ENCODE measurements around the gene CACNA1G.

Gene CACNA1G

DNA sequence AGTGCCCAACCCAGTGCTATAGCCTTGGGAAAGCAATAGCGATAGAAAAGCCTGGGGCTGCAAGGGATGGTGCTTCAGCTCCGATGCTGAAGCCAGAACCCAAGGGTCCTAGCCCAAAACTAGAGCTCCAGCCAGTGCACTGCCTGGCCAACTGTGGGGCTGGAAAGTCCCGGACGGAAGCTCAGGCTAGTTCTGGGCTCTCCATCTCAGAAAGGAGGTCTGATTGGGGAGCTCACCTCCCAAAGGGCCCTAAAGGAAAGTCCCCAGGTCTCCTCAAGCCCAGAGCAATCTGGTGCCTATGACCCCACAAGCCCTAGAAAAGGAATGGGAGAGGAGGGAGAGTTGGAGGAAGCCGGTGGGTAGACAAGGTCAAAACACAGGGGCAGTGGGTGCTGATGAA, 72.1 kb downstream of the CACNA1G start:
- no peak for TF ChIP-seq EZH2 (IDR thresholded peaks at IDR 0.05; ENCODE audit: borderline replicate concordance, low read length)
- TF ChIP-seq, protein P1, sequence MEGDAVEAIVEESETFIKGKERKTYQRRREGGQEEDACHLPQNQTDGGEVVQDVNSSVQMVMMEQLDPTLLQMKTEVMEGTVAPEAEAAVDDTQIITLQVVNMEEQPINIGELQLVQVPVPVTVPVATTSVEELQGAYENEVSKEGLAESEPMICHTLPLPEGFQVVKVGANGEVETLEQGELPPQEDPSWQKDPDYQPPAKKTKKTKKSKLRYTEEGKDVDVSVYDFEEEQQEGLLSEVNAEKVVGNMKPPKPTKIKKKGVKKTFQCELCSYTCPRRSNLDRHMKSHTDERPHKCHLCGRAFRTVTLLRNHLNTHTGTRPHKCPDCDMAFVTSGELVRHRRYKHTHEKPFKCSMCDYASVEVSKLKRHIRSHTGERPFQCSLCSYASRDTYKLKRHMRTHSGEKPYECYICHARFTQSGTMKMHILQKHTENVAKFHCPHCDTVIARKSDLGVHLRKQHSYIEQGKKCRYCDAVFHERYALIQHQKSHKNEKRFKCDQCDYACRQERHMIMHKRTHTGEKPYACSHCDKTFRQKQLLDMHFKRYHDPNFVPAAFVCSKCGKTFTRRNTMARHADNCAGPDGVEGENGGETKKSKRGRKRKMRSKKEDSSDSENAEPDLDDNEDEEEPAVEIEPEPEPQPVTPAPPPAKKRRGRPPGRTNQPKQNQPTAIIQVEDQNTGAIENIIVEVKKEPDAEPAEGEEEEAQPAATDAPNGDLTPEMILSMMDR (IDR thresholded peaks at IDR 0.05; ENCODE audit: low read length) = no peak
- no peak overlapping the region for H3K4me2 ChIP-seq (ENCODE audit: low read length)
- H2AFZ ChIP-seq (ENCODE audit: low read length) = no peak overlapping the region
- no peak overlapping the region for H3K9ac ChIP-seq (ENCODE audit: low read length)
- no peaks in the 10 kb centered on the region for H3K9me2 ChIP-seq (ENCODE audit: low read depth, low read length)
- no peaks in the 10 kb centered on the region for H4K20me1 ChIP-seq (ENCODE audit: insufficient read depth, low read length)
- H3K79me2 ChIP-seq (ENCODE audit: insufficient read depth, low read length) = no peaks in the 10 kb centered on the region
- H3K4me3 ChIP-seq (ENCODE audit: low read depth, low read length, poor library complexity, severe bottlenecking) = no peak overlapping the region
- peaks cover 5% of the 10 kb centered on the region for H3K4me1 ChIP-seq (ENCODE audit: insufficient read depth, low read length, severe bottlenecking)
- no peaks in the 10 kb centered on the region for H3K9me3 ChIP-seq (ENCODE audit: low read length)
- no peaks in the 10 kb centered on the region for H3K36me3 ChIP-seq (ENCODE audit: insufficient read depth, low read length)
- no peak overlapping the region for H3K27ac ChIP-seq (ENCODE audit: low read depth, low read length, poor library complexity, severe bottlenecking)
- no peaks in the 10 kb centered on the region for H3F3A ChIP-seq (ENCODE audit: insufficient read depth, low read length)
- 0 out of 2 replicates have a peak, but pooled peaks cover 16% of the 10 kb centered on the region for H3K27me3 ChIP-seq (ENCODE audit: insufficient read depth, low read length)

DNA sequence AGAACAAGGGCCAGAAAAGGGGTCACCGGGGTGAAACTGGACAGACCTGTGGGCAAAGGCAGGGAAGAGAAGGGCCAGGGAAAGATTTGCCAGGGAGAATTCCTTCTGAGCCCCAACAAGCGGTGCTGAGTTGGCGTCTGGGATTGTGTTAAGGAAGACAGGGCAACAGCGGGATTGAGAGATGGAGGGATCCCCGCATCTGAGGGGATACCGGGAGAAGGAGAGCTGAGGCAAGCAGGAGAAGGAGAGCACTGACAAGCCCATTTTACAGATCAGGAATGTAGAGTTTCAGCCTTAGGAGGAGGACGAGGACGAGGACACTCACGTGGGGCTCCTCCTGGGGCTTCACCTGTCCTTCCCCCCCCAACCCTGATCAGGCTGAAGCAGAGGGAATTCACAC, 73.2 kb downstream of the CACNA1G start:
- Histone ChIP-seq H3K4me1 (ENCODE audit: insufficient read depth, low read length, severe bottlenecking) (peaks cover 5% of the 10 kb centered on the region), H2AFZ (ENCODE audit: low read length) (no peak overlapping the region), H3K9me3 (ENCODE audit: low read length) (no peaks in the 10 kb centered on the region), H3K27ac (ENCODE audit: low read depth, low read length, poor library complexity, severe bottlenecking) (no peak overlapping the region), H3K9ac (ENCODE audit: low read length) (no peak overlapping the region), H3K4me3 (ENCODE audit: low read depth, low read length, poor library complexity, severe bottlenecking) (no peak overlapping the region), H3K27me3 (ENCODE audit: insufficient read depth, low read length) (0 out of 2 replicates have a peak, but pooled peaks cover 11% of the 10 kb centered on the region), H3F3A (ENCODE audit: insufficient read depth, low read length) (no peaks in the 10 kb centered on the region), H3K79me2 (ENCODE audit: insufficient read depth, low read length) (no peaks in the 10 kb centered on the region), H3K36me3 (ENCODE audit: insufficient read depth, low read length) (no peaks in the 10 kb centered on the region), H4K20me1 (ENCODE audit: insufficient read depth, low read length) (no peaks in the 10 kb centered on the region), H3K4me2 (ENCODE audit: low read length) (no peak overlapping the region), H3K9me2 (ENCODE audit: low read depth, low read length) (no peaks in the 10 kb centered on the region)
- TF ChIP-seq EZH2 (IDR thresholded peaks at IDR 0.05; ENCODE audit: borderline replicate concordance, low read length) = no peak
- TF ChIP-seq, protein P1 (IDR thresholded peaks at IDR 0.05; ENCODE audit: low read length) = no peak

DNA sequence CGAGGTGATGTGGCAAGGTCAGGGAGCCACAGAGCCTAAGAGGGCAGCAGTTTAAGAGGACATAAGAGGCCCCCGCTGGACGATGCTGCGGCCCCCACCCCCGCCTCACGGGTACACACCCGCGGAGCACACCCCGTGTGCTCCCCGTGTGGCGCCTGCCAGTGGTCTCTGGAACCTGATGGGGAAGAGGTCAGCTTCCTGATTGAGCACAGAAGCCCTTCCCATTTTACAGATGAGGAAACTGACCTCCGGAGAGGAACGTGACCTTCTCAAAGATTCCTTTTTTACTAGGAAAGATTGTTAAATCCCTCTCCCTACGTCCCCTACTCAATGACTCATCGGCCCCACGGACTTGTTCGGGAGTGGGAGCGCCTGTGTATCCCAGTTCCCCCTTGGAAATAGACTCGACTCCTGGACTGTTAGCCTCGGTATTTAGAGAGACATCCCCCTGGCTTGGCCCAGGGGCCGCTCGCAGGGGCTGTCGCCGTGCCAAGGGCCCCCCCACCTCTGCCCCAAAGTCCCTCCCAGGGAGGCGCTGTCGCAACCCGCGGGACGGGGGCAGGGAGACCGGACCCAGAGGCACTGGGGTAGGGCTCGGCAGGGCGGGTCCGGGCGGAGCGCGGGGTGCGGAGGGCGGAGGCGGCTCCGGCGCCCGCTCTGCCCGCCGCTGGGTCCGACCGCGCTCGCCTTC, 73.9 kb downstream of the CACNA1G start, which contains the start of gene ABCC3:
TSS of gene ABCC3 (plus strand) at position 658 of the 691 bp plus-strand sequence. CDS start 56 bp downstream, outside the sequence.
- no peak within 1 kb of the TSS for H3K9ac ChIP-seq (ENCODE audit: low read length)

More for the DNA sequence above, 73.9 kb downstream of the CACNA1G start, which contains the start of gene ABCC3:
- Histone ChIP-seq H3K27ac (ENCODE audit: low read depth, low read length, poor library complexity, severe bottlenecking) (no peak within 1 kb of the TSS), H3K4me1 (ENCODE audit: insufficient read depth, low read length, severe bottlenecking) (peaks cover 5% of the 10 kb centered on the region), H3K9me3 (ENCODE audit: low read length) (no peaks in the 10 kb centered on the region), H3K36me3 (ENCODE audit: insufficient read depth, low read length) (no peaks in the 10 kb centered on the region), H2AFZ (ENCODE audit: low read length) (no peak within 1 kb of the TSS), H4K20me1 (ENCODE audit: insufficient read depth, low read length) (no peaks in the 10 kb centered on the region), H3K9me2 (ENCODE audit: low read depth, low read length) (no peaks in the 10 kb centered on the region), H3K27me3 (ENCODE audit: insufficient read depth, low read length) (0 out of 2 replicates have a peak, but pooled peaks cover 11% of the 10 kb centered on the region), H3K4me3 (ENCODE audit: low read depth, low read length, poor library complexity, severe bottlenecking) (no peak within 1 kb of the TSS), H3F3A (ENCODE audit: insufficient read depth, low read length) (no peaks in the 10 kb centered on the region), H3K4me2 (ENCODE audit: low read length) (no peak within 1 kb of the TSS), H3K79me2 (ENCODE audit: insufficient read depth, low read length) (no peaks in the 10 kb centered on the region)
- TF ChIP-seq, protein P1 (IDR thresholded peaks at IDR 0.05; ENCODE audit: low read length) = no peak
- no peak for TF ChIP-seq EZH2 (IDR thresholded peaks at IDR 0.05; ENCODE audit: borderline replicate concordance, low read length)
